H9 (cell line): ENCODE measurements around the gene EFCAB10. TPM values are rescaled to one million over a fixed set of nuclear protein-coding genes. Genes with fewer than 3 reads are reported as not detected.

Experiments
- DNase-seq: peaks from one replicate; pipeline ENCODE4 v3.0.0-alpha.2; 2017
- H2AFZ ChIP-seq: one replicate; pipeline ENCODE4 v1.6.1; 2013; ENCODE audit warnings: mild to moderate bottlenecking, low read length, control low read depth, moderate library complexity
- H2AK5ac ChIP-seq: 2 replicates; pipeline ENCODE4 v1.6.1; 2013; ENCODE audit warnings: low read length, control low read depth, mixed read lengths; ENCODE audit not compliant: insufficient read length
- H2BK120ac ChIP-seq: one replicate; pipeline ENCODE4 v1.6.1; 2013; ENCODE audit warnings: low read depth, mild to moderate bottlenecking, low read length, control low read depth, inconsistent platforms; ENCODE audit not compliant: poor library complexity, severe bottlenecking
- H2BK12ac ChIP-seq: 2 replicates; pipeline ENCODE4 v1.6.1; 2013; ENCODE audit warnings: low read length, control low read depth, mixed read lengths, low read depth; ENCODE audit not compliant: insufficient read length
- H2BK15ac ChIP-seq: 2 replicates; pipeline ENCODE4 v1.6.1; 2013; ENCODE audit warnings: low read depth, low read length, control low read depth
- H2BK20ac ChIP-seq: one replicate; pipeline ENCODE4 v1.6.1; 2013; ENCODE audit warnings: low read depth, mild to moderate bottlenecking, low read length, control low read depth, inconsistent platforms; ENCODE audit not compliant: poor library complexity, severe bottlenecking
- H2BK5ac ChIP-seq: 2 replicates; pipeline ENCODE4 v1.6.1; 2013; ENCODE audit warnings: low read length, control low read depth, mixed read lengths; ENCODE audit not compliant: insufficient read length
- H3K14ac ChIP-seq: 2 replicates; pipeline ENCODE4 v1.6.1; 2013; ENCODE audit warnings: low read length, control low read depth; ENCODE audit not compliant: insufficient read depth
- H3K18ac ChIP-seq: 2 replicates; pipeline ENCODE4 v1.6.1; 2013; ENCODE audit warnings: low read depth, mild to moderate bottlenecking, mixed read lengths, low read length, control low read depth; ENCODE audit not compliant: insufficient read length
- H3K23ac ChIP-seq: 2 replicates; pipeline ENCODE4 v1.6.1; 2013; ENCODE audit warnings: low read length, control low read depth, mixed read lengths, low read depth; ENCODE audit not compliant: insufficient read length
- H3K23me2 ChIP-seq: 2 replicates; pipeline ENCODE4 v1.6.1; 2013; ENCODE audit warnings: low read depth, mild to moderate bottlenecking, mixed read lengths, low read length, control low read depth; ENCODE audit not compliant: insufficient read length, poor library complexity, severe bottlenecking
- H3K27ac ChIP-seq: 2 replicates; pipeline ENCODE4 v1.5.1; 2013; ENCODE audit warnings: low read length, control low read depth, mixed read lengths, low read depth; ENCODE audit not compliant: insufficient read length
- H3K27me3 ChIP-seq: 2 replicates; pipeline ENCODE4 v1.6.1; 2013; ENCODE audit warnings: low read length, control low read depth, inconsistent platforms; ENCODE audit not compliant: insufficient read depth
- H3K4ac ChIP-seq: 2 replicates; pipeline ENCODE4 v1.6.1; 2013; ENCODE audit warnings: low read depth, mild to moderate bottlenecking, control low read depth, inconsistent platforms, low read length, moderate library complexity
- H3K4me1 ChIP-seq: 2 replicates; pipeline ENCODE4 v1.6.1; 2013; ENCODE audit warnings: low read length, control low read depth, inconsistent platforms; ENCODE audit not compliant: insufficient read depth
- H3K4me2 ChIP-seq: 2 replicates; pipeline ENCODE4 v1.6.1; 2013; ENCODE audit warnings: low read length, control low read depth, mixed read lengths; ENCODE audit not compliant: insufficient read length, insufficient read depth
- H3K56ac ChIP-seq: 2 replicates; pipeline ENCODE4 v1.6.1; 2013; ENCODE audit warnings: low read depth, mild to moderate bottlenecking, mixed read lengths, low read length, control low read depth; ENCODE audit not compliant: insufficient read length
- H3K79me1 ChIP-seq: 2 replicates; pipeline ENCODE4 v1.6.1; 2013; ENCODE audit warnings: low read depth, mild to moderate bottlenecking, moderate library complexity, low read length, control low read depth, inconsistent platforms; ENCODE audit not compliant: insufficient read depth, poor library complexity, severe bottlenecking
- H3K79me2 ChIP-seq: 2 replicates; pipeline ENCODE4 v1.6.1; 2013; ENCODE audit warnings: low read length, control low read depth, inconsistent platforms; ENCODE audit not compliant: insufficient read depth
- H3K9ac ChIP-seq: 2 replicates; pipeline ENCODE4 v1.6.1; 2013; ENCODE audit warnings: low read length, control low read depth, mixed read lengths; ENCODE audit not compliant: insufficient read length; ENCODE audit errors: extremely low read depth
- H3K9me3 ChIP-seq: one replicate; pipeline ENCODE4 v1.6.1; 2013; ENCODE audit warnings: low read depth, low read length, inconsistent platforms; ENCODE audit not compliant: control insufficient read depth
- H3T11ph ChIP-seq: one replicate; pipeline ENCODE4 v1.6.1; 2013; ENCODE audit warnings: mild to moderate bottlenecking, low read length, control low read depth, inconsistent platforms
- H4K20me1 ChIP-seq: one replicate; pipeline ENCODE4 v1.6.1; 2013; ENCODE audit not compliant: control insufficient read depth, insufficient read length, insufficient read depth
- H4K5ac ChIP-seq: 2 replicates; pipeline ENCODE4 v1.6.1; 2013; ENCODE audit warnings: low read depth, mild to moderate bottlenecking, mixed read lengths, low read length, control low read depth; ENCODE audit not compliant: insufficient read length
- H4K8ac ChIP-seq: replicated peaks from 2 replicates; pipeline ENCODE4 v1.6.1; 2013; ENCODE audit warnings: low read length, control low read depth, mixed read lengths, low read depth; ENCODE audit not compliant: insufficient read length
- H4K91ac ChIP-seq: 2 replicates; pipeline ENCODE4 v1.6.1; 2013; ENCODE audit warnings: low read depth, mild to moderate bottlenecking, moderate library complexity, mixed read lengths, low read length, control low read depth; ENCODE audit not compliant: insufficient read length
- H3K27ac Mint-ChIP-seq, 3 experiments: 2 replicates in 2 of 3; 3 replicates in 1 of 3; pipeline ENCODE4 v1.8.0; 2020 to 2021; ENCODE audit warnings: mixed read lengths in 3 of 3, mild to moderate bottlenecking in 1 of 3, moderate library complexity in 1 of 3
- H3K27me3 Mint-ChIP-seq: 2 replicates; pipeline ENCODE4 v1.8.0; 2021; ENCODE audit warnings: low read depth, mild to moderate bottlenecking, moderate library complexity, mixed read lengths
- H3K36me3 Mint-ChIP-seq, 3 experiments: 2 replicates in 2 of 3; 3 replicates in 1 of 3; pipeline ENCODE4 v1.8.0; 2020 to 2021; ENCODE audit warnings: low read depth in 3 of 3, mixed read lengths in 3 of 3; ENCODE audit not compliant: insufficient read depth in 1 of 3
- H3K4me1 Mint-ChIP-seq, 2 experiments: 2 replicates each; pipeline ENCODE4 v1.8.0; 2020; ENCODE audit warnings: mixed read lengths in 2 of 2
- H3K4me3 Mint-ChIP-seq, 2 experiments: 2 replicates in 1 of 2; 3 replicates in 1 of 2; pipeline ENCODE4 v1.8.0; 2020 to 2021; ENCODE audit warnings: mild to moderate bottlenecking in 2 of 2, mixed read lengths in 2 of 2, moderate library complexity in 1 of 2
- H3K9me3 Mint-ChIP-seq, 2 experiments: 2 replicates in 1 of 2; 3 replicates in 1 of 2; pipeline ENCODE4 v1.8.0; 2020; ENCODE audit warnings: mild to moderate bottlenecking in 2 of 2, mixed read lengths in 2 of 2, moderate library complexity in 1 of 2
- CTCF ChIP-seq: fragments of 200-600 bp; sonication (generic); conservative IDR thresholded peaks from 3 replicates; pipeline ENCODE4 v1.8.0; 2021; ENCODE audit warnings: antibody characterized with exemption, mild to moderate bottlenecking
- WGBS: extraction: QIAGEN DNeasy Blood & Tissue Kit; methylation state at CpG from one replicate; pipeline ENCODE4 v1.1.7; 2013; ENCODE audit warnings: missing lambda C conversion rate, low lambda C conversion rate, mixed read lengths; ENCODE audit not compliant: insufficient read length; ENCODE audit errors: extremely low coverage; 5-methylcytosine and 5-hydroxymethylcytosine counted together
- total RNA-seq: library from RNA; stranded (reverse); gene quantifications from 2 replicates; pipeline ENCODE4 v1.2.1, GENCODE V29; 2021

EFCAB10 gene
- total RNA-seq, 1 experiment from 2014 or later: 1.5 TPM

GRCh38 chr7:105580022-105580740, 1.1 kb downstream of the EFCAB10 start:
- Histone ChIP-seq H3K18ac (no peak overlapping the region), H3K79me2 (0 out of 2 replicates have a peak, but pooled peaks cover 1% of the 10 kb centered on the region), H2AK5ac (no peak overlapping the region), H2BK15ac (no peak overlapping the region), H3K23ac (no peak overlapping the region), H4K8ac (no peak overlapping the region), H4K5ac (no peak overlapping the region), H3K56ac (no peak overlapping the region), H3K27me3 (no peaks in the 10 kb centered on the region), H3K14ac (no peak overlapping the region), H3K4me2 (no peak overlapping the region), H3K9ac (no peak overlapping the region), H3K23me2 (no peaks in the 10 kb centered on the region), H3K4me1 (no peaks in the 10 kb centered on the region), H2BK20ac (no peak overlapping the region), H4K20me1 (no peaks in the 10 kb centered on the region), H3K9me3 (no peaks in the 10 kb centered on the region), H4K91ac (no peak overlapping the region), H3K4ac (no peak overlapping the region), H2AFZ (no peak overlapping the region), H2BK12ac (no peak overlapping the region), H3K27ac (no peak overlapping the region), H2BK5ac (no peak overlapping the region), H2BK120ac (no peak overlapping the region), H3K79me1 (no peaks in the 10 kb centered on the region), H3T11ph (no peak overlapping the region)
- H3K4me3 Mint-ChIP-seq: no peak overlapping the region
- no CpG with 5 or more reads among the region's 22 CpGs for WGBS
- H3K9me3 Mint-ChIP-seq: peaks cover 9 to 13% of the 10 kb centered on the region in 2 experiments
- H3K36me3 Mint-ChIP-seq: peaks cover 4 to 11% (median 9%) of the 10 kb centered on the region in 3 experiments
- no peaks in the 10 kb centered on the region; the same call in 1 of the 2 replicates for H3K27me3 Mint-ChIP-seq
- TF ChIP-seq CTCF: peak; percentile 39; the same call in 2 of the 3 replicates
- no peak for DNase-seq
- H3K4me1 Mint-ChIP-seq: peaks cover 8 to 16% of the 10 kb centered on the region in 2 experiments
- no peak overlapping the region; a peak in 1 of 7 replicates for H3K27ac Mint-ChIP-seq
